AG10803 (cell line): ENCODE data around the gene HSPB1.
A peak's percentile ranks its signal among the peaks of the same experiment; 100 is the strongest.

Experiments used
- DNase-seq: peaks from one replicate; pipeline ENCODE4 v3.0.0; 2010; ENCODE audit warnings: low read depth
- H3K4me3 ChIP-seq: 2 replicates; pipeline ENCODE4 v1.5.1; 2011; ENCODE audit warnings: mild to moderate bottlenecking, low read length, control low read depth
- TF ChIP-seq, protein P1 (sequence below): conservative IDR thresholded peaks from 2 replicates; pipeline ENCODE4 v1.5.1; 2011; ENCODE audit warnings: mild to moderate bottlenecking, low read length, control low read depth, inconsistent platforms

Gene HSPB1

DNA sequence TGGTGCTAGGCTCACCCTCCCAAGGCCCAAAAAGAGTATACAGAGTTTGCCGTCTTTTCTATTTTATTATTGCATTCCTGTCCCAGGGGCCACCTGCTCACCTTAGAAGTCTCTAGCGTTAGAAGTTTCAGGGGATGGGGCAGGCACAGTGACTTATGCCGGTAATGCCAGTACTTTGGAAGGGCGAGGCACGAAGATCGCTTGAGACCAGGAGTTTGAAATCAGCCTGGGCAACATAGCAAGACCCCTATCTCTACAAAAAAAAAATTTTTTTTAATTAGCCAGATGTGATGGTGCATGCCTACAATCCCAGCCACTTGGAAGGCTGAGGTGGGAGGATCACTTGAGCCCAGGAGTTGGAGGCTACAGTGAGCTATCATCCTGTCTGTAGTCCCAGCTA is 30.3 kb upstream of the HSPB1 start:
- TF ChIP-seq, protein P1, sequence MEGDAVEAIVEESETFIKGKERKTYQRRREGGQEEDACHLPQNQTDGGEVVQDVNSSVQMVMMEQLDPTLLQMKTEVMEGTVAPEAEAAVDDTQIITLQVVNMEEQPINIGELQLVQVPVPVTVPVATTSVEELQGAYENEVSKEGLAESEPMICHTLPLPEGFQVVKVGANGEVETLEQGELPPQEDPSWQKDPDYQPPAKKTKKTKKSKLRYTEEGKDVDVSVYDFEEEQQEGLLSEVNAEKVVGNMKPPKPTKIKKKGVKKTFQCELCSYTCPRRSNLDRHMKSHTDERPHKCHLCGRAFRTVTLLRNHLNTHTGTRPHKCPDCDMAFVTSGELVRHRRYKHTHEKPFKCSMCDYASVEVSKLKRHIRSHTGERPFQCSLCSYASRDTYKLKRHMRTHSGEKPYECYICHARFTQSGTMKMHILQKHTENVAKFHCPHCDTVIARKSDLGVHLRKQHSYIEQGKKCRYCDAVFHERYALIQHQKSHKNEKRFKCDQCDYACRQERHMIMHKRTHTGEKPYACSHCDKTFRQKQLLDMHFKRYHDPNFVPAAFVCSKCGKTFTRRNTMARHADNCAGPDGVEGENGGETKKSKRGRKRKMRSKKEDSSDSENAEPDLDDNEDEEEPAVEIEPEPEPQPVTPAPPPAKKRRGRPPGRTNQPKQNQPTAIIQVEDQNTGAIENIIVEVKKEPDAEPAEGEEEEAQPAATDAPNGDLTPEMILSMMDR: no peak
- H3K4me3 ChIP-seq: no peak overlapping the region
- no peak for DNase-seq

DNA sequence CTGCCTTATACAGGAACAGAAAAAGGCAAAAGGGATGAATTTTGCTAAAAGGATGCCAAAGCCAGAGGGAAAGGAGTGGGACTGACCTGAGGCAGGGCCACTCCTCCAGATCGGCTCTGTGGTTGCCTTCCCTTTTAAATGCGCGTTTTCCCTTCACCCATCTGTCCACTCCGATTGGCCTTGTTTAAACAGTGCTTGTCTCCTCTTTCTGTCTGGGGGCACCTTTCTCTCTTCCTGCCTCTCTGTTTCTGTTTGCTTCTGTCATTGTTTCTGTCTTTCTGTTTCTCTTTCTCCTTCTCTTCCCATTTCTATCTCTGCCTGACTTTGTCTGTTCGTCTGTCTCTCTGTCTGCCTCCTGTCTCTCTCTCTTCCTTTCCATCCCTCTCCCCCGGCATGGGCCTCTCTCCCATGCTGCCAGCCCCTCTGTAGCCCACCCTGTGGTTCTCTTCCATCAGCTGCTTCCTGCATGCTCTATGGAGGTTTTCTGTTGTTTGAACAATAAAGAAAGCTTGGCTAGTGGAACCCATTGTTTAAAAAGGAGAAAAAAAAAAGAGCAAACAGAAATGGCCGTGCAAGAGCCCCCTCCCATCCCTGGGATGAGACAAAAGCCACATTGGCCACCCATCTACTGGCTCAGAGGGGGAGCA is 29.5 kb upstream of the HSPB1 start:
- H3K4me3 ChIP-seq: no peak overlapping the region
- TF ChIP-seq, protein P1: no peak

GRCh38 chr7:76273503-76273902 is 29.0 kb upstream of the HSPB1 start:
- no peak for DNase-seq
- no peak overlapping the region for H3K4me3 ChIP-seq
- TF ChIP-seq, protein P1: no peak

More for the DNA sequence above, 29.5 kb upstream of the HSPB1 start:
- no peak for DNase-seq

- TF ChIP-seq, protein P1: no peak
- no peak overlapping the region for H3K4me3 ChIP-seq
- DNase-seq: no peak
Measured at GRCh38 chr7:76278540-76278939, 23.9 kb upstream of the HSPB1 start.

- no peak overlapping the region for H3K4me3 ChIP-seq
- TF ChIP-seq, protein P1: no peak
- no peak for DNase-seq
Measured at GRCh38 chr7:76280408-76280807, 22.1 kb upstream of the HSPB1 start.

GRCh38 chr7:76281006-76281705 is 21.3 kb upstream of the HSPB1 start:
- no peak for DNase-seq
- TF ChIP-seq, protein P1: no peak
- H3K4me3 ChIP-seq: 0 out of 2 replicates have a peak overlapping the region, but pooled peaks have one; percentile 32
